SK-N-MC (cell line): Measurements from ENCODE around the gene PCBP3.

Source experiments
- EZH2 ChIP-seq: fragments of 200-600 bp; sonication (generic); IDR thresholded peaks from one replicate; pipeline ENCODE4 v1.6.1; 2017; ENCODE audit warnings: antibody characterized with exemption
- FOXP2 ChIP-seq: optimal IDR thresholded peaks from 2 replicates; pipeline ENCODE3; 2011; ENCODE audit warnings: mild to moderate bottlenecking, moderate library complexity; ENCODE audit not compliant: insufficient read depth; ENCODE audit errors: extremely low read length, control extremely low read depth
- POLR2AphosphoS5 ChIP-seq: IDR thresholded peaks from 2 replicates; pipeline ENCODE4 v1.6.1; 2012; ENCODE audit warnings: mild to moderate bottlenecking, low read depth, low read length, borderline replicate concordance

GRCh38 chr21:45941338-45941710 lies 297.8 kb downstream of the PCBP3 start:
- no peak for TF ChIP-seq EZH2
- no peak for TF ChIP-seq POLR2AphosphoS5
- no peak for TF ChIP-seq FOXP2
